ENCODE data around the gene CXCL17. TPM values are rescaled to one million over a fixed set of nuclear protein-coding genes. Genes with fewer than 3 reads are reported as not detected.

Gene CXCL17
- total RNA-seq, 2 experiments from 2014 or later = not detected

GRCh38 chr19:42479736-42480135, 37.0 kb upstream of the CXCL17 start:
- Histone ChIP-seq H3K9me2 (ENCODE audit: insufficient read depth, low read length) (no peaks in the 10 kb centered on the region), H3K9me3 (ENCODE audit: low read length) (no peaks in the 10 kb centered on the region), H3K36me3 (ENCODE audit: insufficient read depth, low read length) (no peaks in the 10 kb centered on the region), H3K4me3 (ENCODE audit: low read depth, low read length, poor library complexity, severe bottlenecking) (no peak overlapping the region), H3K27ac (ENCODE audit: low read depth, low read length, poor library complexity, severe bottlenecking) (no peak overlapping the region), H2AFZ (ENCODE audit: low read length) (no peak overlapping the region), H3K4me1 (ENCODE audit: insufficient read depth, low read length, poor library complexity, severe bottlenecking) (peaks cover 19% of the 10 kb centered on the region), H3K79me2 (ENCODE audit: insufficient read depth, low read depth, low read length) (no peaks in the 10 kb centered on the region), H3K4me2 (ENCODE audit: low read length) (no peak overlapping the region), H4K20me1 (ENCODE audit: insufficient read depth, low read length) (no peaks in the 10 kb centered on the region)
- BruUV-seq (replicated peaks) = no TSS peak
- intact Hi-C loops (cut with micrococcal nuclease; ENCODE audit: unreplicated experiment) = no loop called here
- no peak for DNase-seq (ENCODE audit: low spot score)
- POLR2A ChIA-PET = interaction anchor here (0.6 kb wide), 1 partner anchor 10 kb away, joined by 3 read pairs; no protein-coding TSS in a partner anchor
- CTCF ChIA-PET (ENCODE audit: unreplicated experiment) = no interaction called here
- TF ChIP-seq, protein P1, sequence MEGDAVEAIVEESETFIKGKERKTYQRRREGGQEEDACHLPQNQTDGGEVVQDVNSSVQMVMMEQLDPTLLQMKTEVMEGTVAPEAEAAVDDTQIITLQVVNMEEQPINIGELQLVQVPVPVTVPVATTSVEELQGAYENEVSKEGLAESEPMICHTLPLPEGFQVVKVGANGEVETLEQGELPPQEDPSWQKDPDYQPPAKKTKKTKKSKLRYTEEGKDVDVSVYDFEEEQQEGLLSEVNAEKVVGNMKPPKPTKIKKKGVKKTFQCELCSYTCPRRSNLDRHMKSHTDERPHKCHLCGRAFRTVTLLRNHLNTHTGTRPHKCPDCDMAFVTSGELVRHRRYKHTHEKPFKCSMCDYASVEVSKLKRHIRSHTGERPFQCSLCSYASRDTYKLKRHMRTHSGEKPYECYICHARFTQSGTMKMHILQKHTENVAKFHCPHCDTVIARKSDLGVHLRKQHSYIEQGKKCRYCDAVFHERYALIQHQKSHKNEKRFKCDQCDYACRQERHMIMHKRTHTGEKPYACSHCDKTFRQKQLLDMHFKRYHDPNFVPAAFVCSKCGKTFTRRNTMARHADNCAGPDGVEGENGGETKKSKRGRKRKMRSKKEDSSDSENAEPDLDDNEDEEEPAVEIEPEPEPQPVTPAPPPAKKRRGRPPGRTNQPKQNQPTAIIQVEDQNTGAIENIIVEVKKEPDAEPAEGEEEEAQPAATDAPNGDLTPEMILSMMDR (conservative IDR thresholded peaks at IDR 0.05; ENCODE audit: low read length) = no peak
- TF ChIP-seq EZH2phosphoT487 (IDR thresholded peaks at IDR 0.05; ENCODE audit: borderline replicate concordance, low read depth, low read length) = no peak

- Histone ChIP-seq H2AFZ (ENCODE audit: low read length) (no peak overlapping the region), H3K27ac (ENCODE audit: low read depth, low read length, poor library complexity, severe bottlenecking) (no peak overlapping the region), H3K36me3 (ENCODE audit: insufficient read depth, low read length) (no peaks in the 10 kb centered on the region), H3K4me2 (ENCODE audit: low read length) (no peak overlapping the region), H3K4me3 (ENCODE audit: low read depth, low read length, poor library complexity, severe bottlenecking) (no peak overlapping the region), H3K79me2 (ENCODE audit: insufficient read depth, low read depth, low read length) (no peaks in the 10 kb centered on the region), H3K4me1 (ENCODE audit: insufficient read depth, low read length, poor library complexity, severe bottlenecking) (peaks cover 19% of the 10 kb centered on the region), H4K20me1 (ENCODE audit: insufficient read depth, low read length) (no peaks in the 10 kb centered on the region), H3K9me2 (ENCODE audit: insufficient read depth, low read length) (no peaks in the 10 kb centered on the region), H3K9me3 (ENCODE audit: low read length) (no peaks in the 10 kb centered on the region)
- DNase-seq (ENCODE audit: low spot score) = no peak
- TF ChIP-seq, protein P1 (conservative IDR thresholded peaks at IDR 0.05; ENCODE audit: low read length) = no peak
- no peak for TF ChIP-seq EZH2phosphoT487 (IDR thresholded peaks at IDR 0.05; ENCODE audit: borderline replicate concordance, low read depth, low read length)
- intact Hi-C loops (cut with micrococcal nuclease; ENCODE audit: unreplicated experiment) = no loop called here
- CTCF ChIA-PET (ENCODE audit: unreplicated experiment) = no interaction called here
- BruUV-seq (replicated peaks) = no TSS peak
- POLR2A ChIA-PET = no interaction called here
These were observed 36.1 kb upstream of the CXCL17 start for GRCh38 chr19:42478765-42479311.

DNA sequence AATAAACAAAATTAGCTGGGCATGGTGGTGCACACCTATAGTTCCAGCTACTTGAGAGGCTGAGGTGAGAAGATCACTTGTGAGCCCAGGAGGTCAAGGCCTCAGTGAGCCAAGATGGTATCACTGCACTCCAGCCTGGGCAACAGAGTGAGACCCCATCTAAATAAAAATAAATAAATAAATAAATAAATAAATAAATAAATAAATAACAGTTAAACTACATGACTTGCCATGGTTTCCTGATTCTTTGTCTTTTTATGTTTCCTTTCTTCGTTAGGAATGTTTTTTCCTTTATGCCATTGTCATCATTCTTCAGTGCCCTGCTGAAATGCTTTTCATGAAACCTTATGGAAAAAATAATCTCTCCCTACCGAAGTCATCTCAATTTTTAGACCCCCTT, 35.2 kb upstream of the CXCL17 start:
- Histone ChIP-seq H3K4me1 (ENCODE audit: insufficient read depth, low read length, poor library complexity, severe bottlenecking) (peaks cover 19% of the 10 kb centered on the region), H3K27ac (ENCODE audit: low read depth, low read length, poor library complexity, severe bottlenecking) (no peak overlapping the region), H3K9me2 (ENCODE audit: insufficient read depth, low read length) (no peaks in the 10 kb centered on the region), H3K36me3 (ENCODE audit: insufficient read depth, low read length) (no peaks in the 10 kb centered on the region), H2AFZ (ENCODE audit: low read length) (no peak overlapping the region), H3K9me3 (ENCODE audit: low read length) (no peaks in the 10 kb centered on the region), H4K20me1 (ENCODE audit: insufficient read depth, low read length) (no peaks in the 10 kb centered on the region), H3K4me3 (ENCODE audit: low read depth, low read length, poor library complexity, severe bottlenecking) (no peak overlapping the region), H3K4me2 (ENCODE audit: low read length) (no peak overlapping the region), H3K79me2 (ENCODE audit: insufficient read depth, low read depth, low read length) (no peaks in the 10 kb centered on the region)
- intact Hi-C loops (cut with micrococcal nuclease; ENCODE audit: unreplicated experiment) = no loop called here
- DNase-seq (ENCODE audit: low spot score) = no peak
- TF ChIP-seq, protein P1 (conservative IDR thresholded peaks at IDR 0.05; ENCODE audit: low read length) = no peak
- no peak for TF ChIP-seq EZH2phosphoT487 (IDR thresholded peaks at IDR 0.05; ENCODE audit: borderline replicate concordance, low read depth, low read length)
- ChIA-PET POLR2A (no interaction called here), CTCF (ENCODE audit: unreplicated experiment) (no interaction called here)
- no TSS peak for BruUV-seq (replicated peaks)
